ENCODE results near the gene NRAP. TPM values are rescaled to one million over a fixed set of nuclear protein-coding genes. Genes with fewer than 3 reads are reported as not detected.

The NRAP gene
- total RNA-seq, 1 donor = under 0.01 TPM

DNA sequence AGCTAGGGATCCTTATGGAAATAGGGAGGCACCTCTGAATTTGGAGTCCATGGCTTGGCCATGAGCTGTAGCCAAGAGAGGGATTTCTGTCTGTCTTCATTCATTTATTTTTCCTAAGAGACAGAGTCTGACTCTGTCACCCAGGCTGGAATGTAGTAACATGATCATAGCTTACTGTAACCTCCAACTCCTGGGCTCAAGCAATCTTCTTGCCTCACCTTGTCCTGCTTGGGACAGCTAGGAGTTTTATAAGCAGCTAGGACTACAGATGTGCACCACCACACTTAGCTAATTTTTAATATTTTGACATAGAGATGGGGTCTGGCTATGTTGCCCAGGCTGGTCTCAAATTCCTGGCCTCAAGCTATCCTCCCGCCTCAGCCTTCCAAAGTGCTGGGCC lies 119.4 kb downstream of the NRAP start:
- DNase-seq (ENCODE audit: low read depth) = no peak
- TF ChIP-seq, protein P1, sequence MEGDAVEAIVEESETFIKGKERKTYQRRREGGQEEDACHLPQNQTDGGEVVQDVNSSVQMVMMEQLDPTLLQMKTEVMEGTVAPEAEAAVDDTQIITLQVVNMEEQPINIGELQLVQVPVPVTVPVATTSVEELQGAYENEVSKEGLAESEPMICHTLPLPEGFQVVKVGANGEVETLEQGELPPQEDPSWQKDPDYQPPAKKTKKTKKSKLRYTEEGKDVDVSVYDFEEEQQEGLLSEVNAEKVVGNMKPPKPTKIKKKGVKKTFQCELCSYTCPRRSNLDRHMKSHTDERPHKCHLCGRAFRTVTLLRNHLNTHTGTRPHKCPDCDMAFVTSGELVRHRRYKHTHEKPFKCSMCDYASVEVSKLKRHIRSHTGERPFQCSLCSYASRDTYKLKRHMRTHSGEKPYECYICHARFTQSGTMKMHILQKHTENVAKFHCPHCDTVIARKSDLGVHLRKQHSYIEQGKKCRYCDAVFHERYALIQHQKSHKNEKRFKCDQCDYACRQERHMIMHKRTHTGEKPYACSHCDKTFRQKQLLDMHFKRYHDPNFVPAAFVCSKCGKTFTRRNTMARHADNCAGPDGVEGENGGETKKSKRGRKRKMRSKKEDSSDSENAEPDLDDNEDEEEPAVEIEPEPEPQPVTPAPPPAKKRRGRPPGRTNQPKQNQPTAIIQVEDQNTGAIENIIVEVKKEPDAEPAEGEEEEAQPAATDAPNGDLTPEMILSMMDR (IDR thresholded peaks at IDR 0.05; ENCODE audit: insufficient read depth, low read depth, low read length) = no peak

DNA sequence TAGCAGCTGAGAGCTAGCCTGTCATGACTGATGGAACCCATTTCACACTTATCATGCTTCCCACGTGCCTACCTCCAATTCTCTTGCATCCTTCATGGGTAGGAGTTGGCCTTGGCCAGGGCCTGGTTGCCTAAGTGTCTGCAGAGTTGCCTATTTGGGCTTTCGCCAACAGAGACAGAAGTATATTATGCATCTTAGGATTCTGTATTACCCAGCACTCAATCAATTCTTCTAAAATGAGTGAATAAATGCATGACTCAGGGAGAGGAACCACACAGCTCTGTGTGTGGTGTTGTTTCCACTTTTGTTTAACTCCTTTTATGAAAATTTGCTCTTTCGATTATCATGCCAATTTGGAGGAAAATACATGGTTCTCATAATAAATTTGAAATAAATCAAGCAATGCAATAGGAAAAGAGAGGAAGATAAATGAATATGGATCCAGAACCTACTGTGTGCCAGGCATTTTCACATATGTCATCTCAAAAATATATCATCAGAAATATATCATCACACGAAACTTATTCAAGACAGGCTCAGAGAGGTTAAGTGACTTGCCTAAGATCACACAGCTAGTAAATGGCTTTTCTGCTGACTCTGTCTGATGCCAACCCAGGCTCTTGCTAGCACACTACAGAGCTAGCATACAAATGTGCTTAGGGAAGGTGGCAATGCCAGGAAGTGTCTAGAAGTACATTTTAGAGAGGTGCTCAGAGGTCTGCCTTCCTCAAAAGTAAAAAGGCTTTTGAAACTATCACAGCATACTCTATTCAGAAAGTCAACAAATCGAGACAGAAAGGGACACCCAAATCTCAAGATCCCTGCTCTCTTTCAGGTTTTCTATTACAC lies 120.5 kb downstream of the NRAP start:
- H3K4me3 ChIP-seq (ENCODE audit: low read depth, low read length) = no peak overlapping the region
- DNase-seq (ENCODE audit: low read depth) = no peak
- TF ChIP-seq, protein P1 (IDR thresholded peaks at IDR 0.05; ENCODE audit: insufficient read depth, low read depth, low read length) = no peak

More for the DNA sequence above, 119.4 kb downstream of the NRAP start:
- no peak overlapping the region for H3K4me3 ChIP-seq (ENCODE audit: low read depth, low read length)

DNA sequence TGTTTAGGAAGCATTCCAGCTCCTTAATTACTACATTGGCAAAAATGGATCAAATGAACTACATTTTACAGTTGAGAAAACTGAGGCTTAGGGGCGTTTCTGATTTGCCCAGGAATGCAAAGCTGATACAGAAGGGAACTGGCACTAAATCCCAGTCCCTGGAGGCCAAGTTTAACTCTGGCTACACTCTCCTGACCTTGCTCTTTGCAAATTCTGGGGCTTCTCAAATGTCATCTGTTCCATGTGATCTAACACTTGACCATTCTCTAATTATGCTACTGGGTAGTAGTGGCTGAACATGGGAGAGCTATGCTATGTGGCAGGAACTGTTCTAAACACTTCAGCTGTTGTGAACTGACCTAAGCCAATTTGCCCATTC lies 122.3 kb downstream of the NRAP start:
- no peak overlapping the region for H3K4me3 ChIP-seq (ENCODE audit: low read depth, low read length)
- DNase-seq (ENCODE audit: low read depth) = no peak

DNA sequence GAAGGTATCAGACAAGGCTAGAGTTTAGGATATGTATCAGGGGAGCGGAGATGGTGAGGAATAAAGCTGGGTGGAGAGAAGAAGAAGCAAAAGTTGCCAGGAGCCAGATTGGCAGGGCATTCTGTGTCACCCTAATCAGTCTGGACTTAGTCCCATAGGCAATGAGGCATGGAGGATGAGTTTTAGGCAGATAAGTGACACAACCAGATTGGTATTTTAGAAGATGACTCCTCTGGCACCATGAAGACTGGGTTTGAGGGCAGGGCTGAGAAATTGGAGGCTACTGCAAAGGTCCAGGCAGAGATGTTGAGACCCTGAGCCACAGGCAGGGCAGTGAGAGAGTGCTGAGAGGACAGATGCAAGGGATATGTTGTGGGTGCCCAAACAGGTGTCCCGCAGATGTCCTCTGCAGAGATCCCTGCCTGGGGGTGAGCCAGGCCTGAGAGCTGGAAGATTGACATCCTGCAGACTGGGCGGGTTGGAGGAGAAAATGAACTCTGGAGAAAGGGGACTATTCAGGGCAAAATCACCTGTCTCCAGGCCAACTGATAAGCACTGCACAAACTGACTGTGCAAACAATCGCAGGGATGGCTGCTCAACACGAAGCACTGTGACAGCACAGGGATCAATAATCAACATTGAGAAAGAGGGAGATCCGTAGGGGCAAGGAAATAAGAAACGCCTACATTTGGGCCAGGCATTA lies 122.8 kb downstream of the NRAP start:
- no peak overlapping the region for H3K4me3 ChIP-seq (ENCODE audit: low read depth, low read length)
- TF ChIP-seq, protein P1 (IDR thresholded peaks at IDR 0.05; ENCODE audit: insufficient read depth, low read depth, low read length) = no peak
- DNase-seq (ENCODE audit: low read depth) = no peak

More for the DNA sequence above, 122.3 kb downstream of the NRAP start:
- TF ChIP-seq, protein P1 (IDR thresholded peaks at IDR 0.05; ENCODE audit: insufficient read depth, low read depth, low read length) = no peak

DNA sequence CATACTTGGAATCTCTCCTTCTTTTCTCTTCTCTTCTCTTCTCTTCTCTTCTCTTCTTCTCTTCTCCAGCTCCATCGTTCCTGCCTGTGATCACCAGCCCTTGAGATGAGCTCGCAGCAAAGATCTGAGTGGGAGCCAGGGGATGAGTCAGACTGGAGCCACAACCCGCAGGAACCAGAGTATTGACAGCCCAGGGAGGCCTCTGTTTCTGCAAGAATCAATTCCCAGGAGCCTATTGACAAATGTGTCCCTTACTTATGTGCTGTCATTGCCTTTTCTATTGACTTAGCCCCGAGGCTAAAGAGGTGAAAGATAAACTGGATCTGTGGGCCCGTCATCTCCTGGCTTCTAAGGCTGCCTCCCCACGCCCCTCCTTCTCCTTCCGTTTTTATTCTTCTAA lies 124.1 kb downstream of the NRAP start:
- H3K4me3 ChIP-seq (ENCODE audit: low read depth, low read length) = no peak overlapping the region
- TF ChIP-seq, protein P1 (IDR thresholded peaks at IDR 0.05; ENCODE audit: insufficient read depth, low read depth, low read length) = no peak
- peak; percentile 18 for DNase-seq (ENCODE audit: low read depth)

Other genes with a start within 250 kb of the NRAP start
- gene HABP2, start 111.0 kb downstream of the NRAP start, total RNA-seq = not detected in 2 replicates
- gene CASP7, start 15.9 kb upstream of the NRAP start, total RNA-seq = 24.8 and 35.4 TPM in 2 replicates
- under 0.01 TPM in 1 of 2 replicates, not detected in the other for gene PLEKHS1, start 87.6 kb upstream of the NRAP start, total RNA-seq
- gene DCLRE1A, start 190.0 kb upstream of the NRAP start, total RNA-seq = 4.2 and 6.5 TPM in 2 replicates
- gene NHLRC2, start 190.6 kb upstream of the NRAP start, total RNA-seq = 14.5 and 18.6 TPM in 2 replicates